Neural crest cell (in vitro differentiated cells): ENCODE data around the gene SNX20. TPM values are rescaled to one million over a fixed set of nuclear protein-coding genes. Genes with fewer than 3 reads are reported as not detected.

Experiments
- DNase-seq: peaks from one replicate; pipeline ENCODE4 v3.0.0; 2021; ENCODE audit warnings: low read depth, mixed read lengths, low spot score
- H3K27ac Mint-ChIP-seq: one replicate; pipeline ENCODE4 v1.8.0; 2021; ENCODE audit warnings: mild to moderate bottlenecking, mixed read lengths; ENCODE audit not compliant: unreplicated experiment
- H3K27me3 Mint-ChIP-seq: 2 replicates; pipeline ENCODE4 v1.8.0; 2021; ENCODE audit warnings: low read depth, mild to moderate bottlenecking, mixed read lengths
- H3K36me3 Mint-ChIP-seq: 2 replicates; pipeline ENCODE4 v1.8.0; 2021; ENCODE audit warnings: low read depth, mild to moderate bottlenecking, mixed read lengths
- H3K4me1 Mint-ChIP-seq: 2 replicates; pipeline ENCODE4 v1.8.0; 2021; ENCODE audit warnings: mixed read lengths
- H3K4me3 Mint-ChIP-seq: one replicate; pipeline ENCODE4 v1.8.0; 2021; ENCODE audit warnings: mild to moderate bottlenecking, mixed read lengths
- H3K9me3 Mint-ChIP-seq: 2 replicates; pipeline ENCODE4 v1.8.0; 2021; ENCODE audit warnings: mixed read lengths
- CTCF ChIP-seq: fragments of 200-600 bp; sonication (generic); conservative IDR thresholded peaks from 2 replicates; pipeline ENCODE4 v1.5.0; 2021; ENCODE audit warnings: antibody characterized with exemption, mild to moderate bottlenecking
- total RNA-seq: library from RNA; stranded (reverse); gene quantifications from 2 replicates; pipeline ENCODE4 v1.2.1, GENCODE V29; 2021

The SNX20 gene
- total RNA-seq, 1 donor from 2014 or later = not detected

- DNase-seq = no peak
- H3K27me3 Mint-ChIP-seq = no peaks in the 10 kb centered on the region
- no peaks in the 10 kb centered on the region for H3K36me3 Mint-ChIP-seq
- H3K4me1 Mint-ChIP-seq = peaks cover 6% of the 10 kb centered on the region
- H3K4me3 Mint-ChIP-seq = no peak overlapping the region
- H3K27ac Mint-ChIP-seq = no peak overlapping the region
- TF ChIP-seq CTCF = no peak
- no peaks in the 10 kb centered on the region for H3K9me3 Mint-ChIP-seq
Measured at GRCh38 chr16:50683689-50684374, 2.7 kb upstream of the SNX20 start.

GRCh38 chr16:50680556-50680893, 587 bp downstream of the SNX20 start:
- Mint-ChIP-seq H3K36me3 (no peaks in the 10 kb centered on the region), H3K9me3 (no peaks in the 10 kb centered on the region), H3K27ac (no peak overlapping the region), H3K4me1 (no peaks in the 10 kb centered on the region), H3K27me3 (no peaks in the 10 kb centered on the region), H3K4me3 (no peak overlapping the region)
- DNase-seq = no peak
- no peak for TF ChIP-seq CTCF

- no peak overlapping the region for H3K4me3 Mint-ChIP-seq
- no peaks in the 10 kb centered on the region for H3K4me1 Mint-ChIP-seq
- no peak for TF ChIP-seq CTCF
- H3K36me3 Mint-ChIP-seq = no peaks in the 10 kb centered on the region
- no peaks in the 10 kb centered on the region for H3K9me3 Mint-ChIP-seq
- H3K27me3 Mint-ChIP-seq = no peaks in the 10 kb centered on the region
- DNase-seq = no peak
- peak overlapping the region; percentile 23 for H3K27ac Mint-ChIP-seq
Measured at GRCh38 chr16:50679676-50680555, 1.2 kb downstream of the SNX20 start.

- no peak overlapping the region for H3K27ac Mint-ChIP-seq
- H3K36me3 Mint-ChIP-seq = no peaks in the 10 kb centered on the region
- no peaks in the 10 kb centered on the region for H3K9me3 Mint-ChIP-seq
- H3K27me3 Mint-ChIP-seq = no peaks in the 10 kb centered on the region
- TF ChIP-seq CTCF = no peak
- no peak for DNase-seq
- no peak overlapping the region for H3K4me3 Mint-ChIP-seq
- H3K4me1 Mint-ChIP-seq = no peaks in the 10 kb centered on the region
Measured at GRCh38 chr16:50679266-50679665, 1.8 kb downstream of the SNX20 start.

GRCh38 chr16:50678531-50678930, 2.6 kb downstream of the SNX20 start:
- Mint-ChIP-seq H3K4me3 (no peak overlapping the region), H3K36me3 (peaks cover 2% of the 10 kb centered on the region), H3K27me3 (no peaks in the 10 kb centered on the region), H3K9me3 (no peaks in the 10 kb centered on the region), H3K4me1 (no peaks in the 10 kb centered on the region), H3K27ac (no peak overlapping the region)
- TF ChIP-seq CTCF = no peak
- no peak for DNase-seq
